SK-N-MC (cell line): ENCODE data around the gene CYP4X1.
"Not testable (repeated sequence)": the region's sequence is repeated elsewhere in the genome, so short reads cannot be mapped to it uniquely, and the experiment has no call there.

Experiments used
- DNase-seq: peaks from one replicate; pipeline ENCODE4 v3.0.0-alpha.2; 2011; ENCODE audit warnings: low read depth, low spot score
- H3K27ac ChIP-seq: fragments of 200-600 bp; sonication (generic); 2 replicates; pipeline ENCODE4 v1.5.1; 2016; ENCODE audit warnings: mixed run types
- H3K36me3 ChIP-seq: fragments of 200-600 bp; sonication (generic); 2 replicates; pipeline ENCODE4 v1.6.1; 2017; ENCODE audit warnings: antibody characterized with exemption, low read length, mixed read lengths; ENCODE audit not compliant: insufficient read depth
- H3K4me3 ChIP-seq: fragments of 200-600 bp; sonication (generic); 2 replicates; pipeline ENCODE4 v1.5.1; 2016
- H3K9ac ChIP-seq: fragments of 200-600 bp; sonication (generic); 2 replicates; pipeline ENCODE4 v1.8.0; 2017; ENCODE audit warnings: mixed run types, mixed read lengths; ENCODE audit not compliant: insufficient read length
- H3K9me3 ChIP-seq: fragments of 200-600 bp; sonication (generic); 2 replicates; pipeline ENCODE4 v1.6.1; 2017; ENCODE audit warnings: low read depth, mild to moderate bottlenecking, antibody characterized with exemption, low read length, moderate library complexity, mixed read lengths
- EZH2 ChIP-seq: fragments of 200-600 bp; sonication (generic); IDR thresholded peaks from one replicate; pipeline ENCODE4 v1.6.1; 2017; ENCODE audit warnings: antibody characterized with exemption
- FOXP2 ChIP-seq: optimal IDR thresholded peaks from 2 replicates; pipeline ENCODE3; 2011; ENCODE audit warnings: mild to moderate bottlenecking, moderate library complexity; ENCODE audit not compliant: insufficient read depth; ENCODE audit errors: extremely low read length, control extremely low read depth
- POLR2AphosphoS5 ChIP-seq: IDR thresholded peaks from 2 replicates; pipeline ENCODE4 v1.6.1; 2012; ENCODE audit warnings: mild to moderate bottlenecking, low read depth, low read length, borderline replicate concordance

Gene CYP4X1

DNA sequence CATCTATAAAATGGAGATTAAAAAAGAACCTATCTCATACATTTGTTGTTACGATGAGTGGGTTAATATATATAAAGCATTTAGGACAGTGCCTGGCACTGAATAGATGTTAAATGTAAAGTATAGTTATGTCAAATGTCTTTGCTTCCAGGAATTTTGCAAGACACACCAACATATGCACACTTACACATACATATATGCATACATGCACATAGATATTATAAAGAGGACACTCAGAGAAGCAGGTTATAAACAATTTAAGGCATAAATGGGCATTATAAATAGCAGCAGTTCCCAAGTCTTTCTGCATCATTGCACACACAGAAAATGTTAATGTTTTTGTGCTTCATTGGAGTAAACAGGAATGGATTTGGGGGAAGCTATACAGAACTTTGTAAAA lies 13.3 kb downstream of the CYP4X1 start:
- TF ChIP-seq FOXP2 (no peak), POLR2AphosphoS5 (no peak), EZH2 (no peak)

GRCh38 chr1:47059376-47059775 lies 35.9 kb downstream of the CYP4X1 start:
- Histone ChIP-seq H3K27ac (no peak overlapping the region), H3K36me3 (no peaks in the 10 kb centered on the region), H3K4me3 (no peak overlapping the region), H3K9ac (no peak overlapping the region), H3K9me3 (no peaks in the 10 kb centered on the region)
- TF ChIP-seq POLR2AphosphoS5 (no peak), FOXP2 (no peak), EZH2 (no peak)
- DNase-seq: no peak

More for the DNA sequence above, 13.3 kb downstream of the CYP4X1 start:
- Histone ChIP-seq H3K9ac (no peak overlapping the region), H3K27ac (no peak overlapping the region), H3K4me3 (no peak overlapping the region), H3K9me3 (no peaks in the 10 kb centered on the region), H3K36me3 (no peaks in the 10 kb centered on the region)
- no peak for DNase-seq

DNA sequence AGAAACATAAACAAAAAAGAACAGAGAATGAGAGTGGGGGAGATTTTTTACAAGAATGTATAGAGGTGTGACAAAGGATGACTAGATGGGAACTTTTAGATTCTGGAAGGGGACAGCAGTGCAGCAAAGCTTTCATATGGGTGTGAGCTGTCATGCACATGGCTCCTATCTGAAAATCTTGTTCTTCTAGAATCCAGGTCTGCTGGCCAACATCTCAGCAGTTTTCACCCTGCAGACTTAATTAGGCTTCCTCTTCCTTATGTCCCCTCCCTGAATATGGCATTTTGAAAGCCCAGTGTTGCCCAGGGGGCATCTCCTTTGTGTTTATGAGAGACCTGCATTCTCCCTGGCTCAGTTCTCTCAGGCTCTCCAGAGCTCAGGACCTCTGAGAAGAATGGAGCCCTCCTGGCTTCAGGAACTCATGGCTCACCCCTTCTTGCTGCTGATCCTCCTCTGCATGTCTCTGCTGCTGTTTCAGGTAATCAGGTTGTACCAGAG lies 43.7 kb downstream of the CYP4X1 start, which contains the start of gene CYP4Z1:
Gene CYP4Z1, plus strand, starts transcription at position 135 of the 498 bp plus-strand sequence. Its CDS starts 260 bp downstream, at position 395.
- TF ChIP-seq EZH2 (no peak), POLR2AphosphoS5 (no peak), FOXP2 (no peak)

DNA sequence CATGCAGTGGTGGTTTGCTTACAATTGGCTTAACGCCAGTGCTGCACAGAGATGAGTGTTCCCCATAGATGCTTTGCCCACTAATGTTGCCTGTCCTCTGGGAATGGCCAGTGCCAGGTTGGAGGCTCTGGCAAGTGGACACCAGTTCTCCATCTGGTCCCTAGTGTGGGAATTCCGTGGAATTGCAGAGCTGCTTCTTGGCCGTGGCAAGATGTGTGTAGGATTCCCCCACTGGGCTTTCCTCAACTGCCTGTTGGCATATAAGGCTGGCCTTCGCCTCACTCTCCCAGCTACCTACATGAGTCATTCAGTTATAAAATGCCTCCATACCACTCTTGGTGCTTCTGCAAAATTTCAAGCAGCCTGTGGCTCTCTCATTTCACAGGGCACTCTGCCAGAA lies 45.6 kb downstream of the CYP4X1 start:
- not testable (repeated sequence) for H3K4me3 ChIP-seq, H3K9ac ChIP-seq, H3K9me3 ChIP-seq, H3K36me3 ChIP-seq, DNase-seq, H3K27ac ChIP-seq

More for the DNA sequence above, 43.7 kb downstream of the CYP4X1 start, which contains the start of gene CYP4Z1:
- DNase-seq: no peak
- Histone ChIP-seq H3K4me3 (no peak within 1 kb of the TSS), H3K9me3 (no peaks in the 10 kb centered on the region), H3K9ac (no peak within 1 kb of the TSS), H3K36me3 (no peaks in the 10 kb centered on the region), H3K27ac (no peak within 1 kb of the TSS)

DNA sequence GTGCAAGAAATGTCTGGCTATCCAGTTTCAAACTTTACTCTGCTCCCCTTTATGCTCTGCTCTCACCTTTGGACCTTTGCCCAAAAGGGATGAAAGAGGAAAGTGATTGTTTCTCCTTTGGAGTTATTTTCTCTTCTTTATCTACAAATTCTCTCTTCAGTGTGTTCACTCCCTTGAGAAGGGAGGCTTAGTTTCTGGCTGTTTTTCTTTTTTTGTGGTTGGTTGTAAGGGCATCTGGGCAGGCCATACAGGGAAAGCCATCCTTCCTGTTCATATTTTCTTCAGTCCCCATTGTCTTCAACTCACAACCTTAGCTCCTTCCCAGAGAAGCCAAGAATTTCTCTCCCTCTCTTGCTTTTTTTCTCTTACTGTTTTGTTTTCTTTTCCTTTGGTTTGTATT lies 46.0 kb downstream of the CYP4X1 start:
- not testable (repeated sequence) for H3K27ac ChIP-seq, H3K4me3 ChIP-seq, DNase-seq, H3K9me3 ChIP-seq, H3K36me3 ChIP-seq, H3K9ac ChIP-seq

- not testable (repeated sequence) for H3K36me3 ChIP-seq, H3K4me3 ChIP-seq, H3K9me3 ChIP-seq, DNase-seq, H3K9ac ChIP-seq, H3K27ac ChIP-seq
These were observed 65.9 kb downstream of the CYP4X1 start for GRCh38 chr1:47089356-47089755.

GRCh38 chr1:47091476-47091875 lies 68.0 kb downstream of the CYP4X1 start:
- H3K36me3 ChIP-seq, H3K9ac ChIP-seq, H3K4me3 ChIP-seq, H3K27ac ChIP-seq, DNase-seq, H3K9me3 ChIP-seq: not testable (repeated sequence)
